IMR-90 (cell line): ENCODE data around the gene SYS1. TPM values are rescaled to one million over a fixed set of nuclear protein-coding genes. Genes with fewer than 3 reads are reported as not detected.

Experiments used
- ATAC-seq: fragments of 200-7000 bp; cut with Tn5 transposase; 2 replicates; pipeline ENCODE4 v1.9.1; 2020; ENCODE audit warnings: low read depth, mild to moderate bottlenecking, moderate library complexity
- Bru-seq: library from RNA; stranded (reverse); fragments of 400-500 nt; gene quantifications from one replicate; lab custom pipeline; 2021; lab: Mats Ljungman, UMichigan
- BruChase-seq, 2 experiments: library from RNA; stranded (reverse); fragments of 400-500 nt; gene quantifications; one replicate each; lab custom pipeline; 2021; lab: Mats Ljungman, UMichigan
- BruUV-seq: library from RNA; stranded (reverse); fragments of 400-500 nt; replicated peaks from 2 replicates; lab custom pipeline; 2021; lab: Mats Ljungman, UMichigan
- CTCF ChIA-PET: fragments of 300-600 bp; formaldehyde crosslinking; extraction: SDS; loops from one replicate; lab custom pipeline; 2021; ENCODE audit warnings: antibody characterized with exemption; lab: Yijun Ruan, JAX
- POLR2A ChIA-PET: fragments of 300-600 bp; sonication (Branson Sonifier 250); formaldehyde crosslinking; loops from one replicate; lab custom pipeline; 2022; ENCODE audit warnings: antibody characterized with exemption; ENCODE audit not compliant: unreplicated experiment; lab: Charles Lee
- DNase-seq: peaks from one replicate; pipeline ENCODE4 v3.0.0; 2013
- H2AFZ ChIP-seq: replicated peaks from 2 replicates; pipeline ENCODE3; 2013; ENCODE audit warnings: low read length, mild to moderate bottlenecking; ENCODE audit not compliant: poor library complexity
- H2AK5ac ChIP-seq: 2 replicates; pipeline ENCODE4 v1.6.1; 2013; ENCODE audit warnings: low read depth, low read length, inconsistent platforms
- H2AK9ac ChIP-seq: replicated peaks from 2 replicates; pipeline ENCODE3; 2013; ENCODE audit warnings: mild to moderate bottlenecking, low read depth, low read length, moderate library complexity; ENCODE audit not compliant: poor library complexity
- H2BK120ac ChIP-seq: 2 replicates; pipeline ENCODE4 v1.6.1; 2013; ENCODE audit warnings: low read depth, low read length, inconsistent platforms
- H2BK15ac ChIP-seq: 3 replicates; pipeline ENCODE4 v1.6.1; 2013; ENCODE audit warnings: low read depth, low read length, inconsistent platforms
- H2BK20ac ChIP-seq: 2 replicates; pipeline ENCODE4 v1.6.1; 2013; ENCODE audit warnings: low read depth, mild to moderate bottlenecking, inconsistent platforms, low read length, moderate library complexity
- H2BK5ac ChIP-seq: 2 replicates; pipeline ENCODE4 v1.6.1; 2013; ENCODE audit warnings: mild to moderate bottlenecking, low read depth, low read length, inconsistent platforms; ENCODE audit not compliant: poor library complexity, severe bottlenecking
- H3K14ac ChIP-seq: replicated peaks from 2 replicates; pipeline ENCODE4 v1.6.1; 2013; ENCODE audit warnings: low read depth, low read length, inconsistent platforms
- H3K18ac ChIP-seq: 2 replicates; pipeline ENCODE4 v1.6.1; 2013; ENCODE audit warnings: low read depth, low read length, control low read depth
- H3K23ac ChIP-seq: 2 replicates; pipeline ENCODE4 v1.6.1; 2013; ENCODE audit warnings: low read depth, low read length, inconsistent platforms
- H3K27ac ChIP-seq: 2 replicates; pipeline ENCODE4 v1.5.1; 2013; ENCODE audit warnings: mild to moderate bottlenecking, control low read depth, low read length; ENCODE audit not compliant: insufficient read depth
- H3K27me3 ChIP-seq: 2 replicates; pipeline ENCODE4 v1.6.1; 2013; ENCODE audit warnings: low read length; ENCODE audit not compliant: control insufficient read depth, insufficient read depth
- H3K36me3 ChIP-seq: 2 replicates; pipeline ENCODE4 v1.6.1; 2013; ENCODE audit warnings: low read length, mixed read lengths; ENCODE audit not compliant: control insufficient read depth, insufficient read depth
- H3K4ac ChIP-seq: 2 replicates; pipeline ENCODE4 v1.6.1; 2013; ENCODE audit warnings: low read depth, low read length, inconsistent platforms
- H3K4me1 ChIP-seq: 2 replicates; pipeline ENCODE4 v1.6.1; 2013; ENCODE audit warnings: low read length, mixed read lengths; ENCODE audit not compliant: control insufficient read depth, insufficient read depth
- H3K4me2 ChIP-seq: 2 replicates; pipeline ENCODE4 v1.6.1; 2013; ENCODE audit warnings: low read depth, mild to moderate bottlenecking, control low read depth, low read length, moderate library complexity
- H3K4me3 ChIP-seq: 2 replicates; pipeline ENCODE4 v1.5.1; 2013; ENCODE audit warnings: low read depth, mild to moderate bottlenecking, control low read depth, low read length, moderate library complexity; ENCODE audit not compliant: insufficient read depth
- H3K56ac ChIP-seq: 2 replicates; pipeline ENCODE4 v1.6.1; 2013; ENCODE audit warnings: low read length, inconsistent platforms; ENCODE audit not compliant: insufficient read depth; ENCODE audit errors: extremely low read depth
- H3K79me1 ChIP-seq, 2 experiments: 2 replicates each; pipeline ENCODE4 v1.6.1; 2013; ENCODE audit warnings: low read length in 2 of 2, inconsistent platforms in 1 of 2, low read depth in 1 of 2
- H3K9ac ChIP-seq: 2 replicates; pipeline ENCODE4 v1.6.1; 2013; ENCODE audit warnings: low read depth, low read length, control low read depth
- H3K9me1 ChIP-seq: 2 replicates; pipeline ENCODE4 v1.6.1; 2013; ENCODE audit warnings: low read length, inconsistent platforms; ENCODE audit not compliant: insufficient read depth
- H3K9me3 ChIP-seq: 2 replicates; pipeline ENCODE4 v1.6.1; 2013; ENCODE audit warnings: low read length; ENCODE audit not compliant: control insufficient read depth, insufficient read depth
- H4K20me1 ChIP-seq: 2 replicates; pipeline ENCODE4 v1.6.1; 2013; ENCODE audit warnings: low read length, inconsistent platforms; ENCODE audit not compliant: insufficient read depth
- H4K5ac ChIP-seq: 2 replicates; pipeline ENCODE4 v1.6.1; 2013; ENCODE audit warnings: mild to moderate bottlenecking, low read depth, low read length, control low read depth
- H4K8ac ChIP-seq, 2 experiments: 2 replicates each; pipeline ENCODE4 v1.6.1; 2013; ENCODE audit warnings: low read depth in 2 of 2, low read length in 2 of 2, control low read depth in 1 of 2, inconsistent platforms in 1 of 2
- H4K91ac ChIP-seq: 2 replicates; pipeline ENCODE4 v1.6.1; 2013; ENCODE audit warnings: low read depth, low read length, inconsistent platforms; ENCODE audit not compliant: insufficient read depth
- BHLHE40 ChIP-seq: fragments of 150-350 bp; IDR thresholded peaks from 2 replicates; pipeline ENCODE4 v1.6.1; 2016; ENCODE audit warnings: mild to moderate bottlenecking, low read depth, low read length
- CEBPB ChIP-seq: IDR thresholded peaks from 2 replicates; pipeline ENCODE4 v1.6.1; 2012; ENCODE audit warnings: low read depth, low read length, improper control_type of control experiment
- CHD1 ChIP-seq: IDR thresholded peaks from 2 replicates; pipeline ENCODE4 v1.6.1; 2012; ENCODE audit warnings: low read depth, low read length, improper control_type of control experiment
- FOS ChIP-seq: fragments of 150-350 bp; IDR thresholded peaks from 2 replicates; pipeline ENCODE4 v1.6.1; 2016; ENCODE audit warnings: low read depth, low read length
- MAFK ChIP-seq: IDR thresholded peaks from 2 replicates; pipeline ENCODE4 v1.6.1; 2012; ENCODE audit warnings: low read depth, low read length, improper control_type of control experiment
- MXI1 ChIP-seq: IDR thresholded peaks from 2 replicates; pipeline ENCODE4 v1.6.1; 2012; ENCODE audit warnings: low read depth, mild to moderate bottlenecking, low read length, moderate library complexity, borderline replicate concordance
- POLR2A ChIP-seq: IDR thresholded peaks from 2 replicates; pipeline ENCODE4 v1.6.1; 2012; ENCODE audit warnings: mild to moderate bottlenecking, low read depth, low read length
- RAD21 ChIP-seq: IDR thresholded peaks from 2 replicates; pipeline ENCODE4 v1.6.1; 2012; ENCODE audit warnings: low read length, improper control_type of control experiment
- RCOR1 ChIP-seq: IDR thresholded peaks from 2 replicates; pipeline ENCODE4 v1.6.1; 2012; ENCODE audit warnings: mild to moderate bottlenecking, low read length, improper control_type of control experiment; ENCODE audit not compliant: insufficient replicate concordance
- SMC3 ChIP-seq: fragments of 150-350 bp; IDR thresholded peaks from 2 replicates; pipeline ENCODE4 v1.6.1; 2016; ENCODE audit warnings: low read depth, mild to moderate bottlenecking, antibody characterized with exemption, low read length, moderate library complexity
- WGBS, 2 experiments: methylation state at CpG; one replicate each; pipeline versions ENCODE4 v1.1.5 to v1.1.7; 2013; ENCODE audit warnings: missing lambda C conversion rate in 2 of 2; ENCODE audit not compliant: insufficient read length in 1 of 2; ENCODE audit errors: extremely low coverage in 2 of 2; 5-methylcytosine and 5-hydroxymethylcytosine counted together
- dilution Hi-C: fragments of 300-500 bp; cut with HindIII; formaldehyde crosslinking; loops from one replicate; pipeline ENCODE4 v1.14.3; 2018; ENCODE audit warnings: low sequenced_read_pairs; ENCODE audit not compliant: unreplicated experiment
- in situ Hi-C: fragments of 300-500 bp; cut with MboI; formaldehyde crosslinking; loops from 3 replicates; pipeline ENCODE4 v1.14.3; 2019; ENCODE audit warnings: low sequenced_read_pairs, inconsistent platforms, mixed read lengths
- intact Hi-C: fragments of 100-400 bp; cut with micrococcal nuclease; formaldehyde crosslinking; loops from 2 replicates; pipeline ENCODE4 v1.10.0; 2022
- long read RNA-seq: library from polyadenylated mRNA; unstranded; transcript quantifications from one replicate; pipeline ENCODE4 v2.0.0, GENCODE V29; 2021; ENCODE audit not compliant: unreplicated experiment
- polyA plus RNA-seq, 3 experiments: library from polyadenylated mRNA; depleted of rRNA; stranded (reverse); fragments of >200 nt; gene quantifications; 2 replicates each; pipeline ENCODE4 v1.2.3, GENCODE V29; 2012; ENCODE audit warnings: low replicate concordance in 1 of 3
- total RNA-seq: library from RNA; depleted of rRNA; stranded (reverse); fragments of >200 nt; gene quantifications from 2 replicates; pipeline ENCODE4 v1.2.3, GENCODE V29; 2012; rRNA removed
- TF ChIP-seq, protein P1 (sequence below): fragments of 150-350 bp; IDR thresholded peaks from 2 replicates; pipeline ENCODE4 v1.6.1; 2016; ENCODE audit warnings: low read depth, mild to moderate bottlenecking, low read length, moderate library complexity, borderline replicate concordance
- TF ChIP-seq, protein P2 (sequence below): conservative IDR thresholded peaks from 2 replicates; pipeline ENCODE4 v1.5.1; 2012; ENCODE audit warnings: mild to moderate bottlenecking, low read depth, low read length, improper control_type of control experiment

Gene SYS1
- total RNA-seq (12.9 and 16.7 TPM in 2 replicates), polyA plus RNA-seq (2012; rRNA removed) (24.6 and 29.2 TPM in 2 replicates), Bru-seq, nascent RNA (percentile 64 among the genes with signal in this experiment), BruChase-seq, experiment 1, labeled RNA remaining after a 6-hour chase (percentile 81 among the genes with signal in this experiment), BruChase-seq, experiment 2, labeled RNA remaining after a 2-hour chase (percentile 80 among the genes with signal in this experiment)
- 35.1 and 52.6 TPM in 2 replicates for polyA plus RNA-seq (2012; cell fraction: cytosol; rRNA removed)
- 10.9 and 29.3 TPM in 2 replicates for polyA plus RNA-seq (2012; cell fraction: nucleus; rRNA removed; ENCODE audit: low replicate concordance)
- long read RNA-seq, transcript SYS1-201 (4 exons, 2,862 nt) = major isoform, 22 of 28 reads
- long read RNA-seq, transcript SYS1-205 (3 exons, 433 nt) = minor isoform, 5 of 28 reads
- long read RNA-seq, partial matches to known transcripts = 1 of 28 reads
- long read RNA-seq, other reads (novel, unspliced or antisense) = 0 of 28 reads

DNA sequence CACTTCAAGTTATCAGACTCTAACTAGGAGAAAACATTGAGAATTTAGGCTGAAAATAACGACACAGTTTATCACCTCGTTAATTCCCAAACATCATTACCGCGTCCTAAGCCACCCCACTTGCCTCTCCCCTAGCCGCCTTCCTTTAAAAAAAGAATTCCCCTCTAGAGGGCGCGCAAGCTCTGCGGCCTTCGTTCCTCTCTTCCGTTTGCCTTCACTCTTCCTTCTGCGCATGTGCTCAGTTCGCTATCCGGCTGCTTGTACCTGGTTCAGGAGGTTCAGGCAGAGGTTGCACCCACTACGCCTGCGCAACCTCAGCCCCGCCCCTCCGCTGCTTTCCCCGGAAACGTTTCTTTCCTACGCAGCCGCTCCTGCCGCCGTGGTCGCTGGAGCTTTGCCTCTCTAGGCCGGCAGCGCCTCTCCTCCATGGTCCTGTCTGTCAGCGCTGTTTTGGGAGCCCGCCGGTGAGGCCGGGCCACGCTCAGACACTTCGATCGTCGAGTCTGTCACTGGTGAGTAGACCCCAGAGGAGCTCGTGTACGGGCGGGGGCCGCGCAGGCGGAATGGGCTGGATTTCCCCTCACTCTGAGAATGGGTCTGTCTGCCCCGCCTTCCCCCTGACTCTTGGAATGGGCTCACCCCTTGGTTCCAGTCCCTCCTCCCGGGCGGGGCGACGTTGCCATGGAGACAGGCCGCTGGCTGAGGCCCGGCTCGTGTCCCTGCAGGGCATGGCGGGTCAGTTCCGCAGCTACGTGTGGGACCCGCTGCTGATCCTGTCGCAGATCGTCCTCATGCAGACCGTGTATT is at the start of gene SYS1:
Gene SYS1, plus strand, starts transcription at position 353 of the 807 bp plus-strand sequence. Its CDS starts 376 bp downstream, at position 729.
- peak within 1 kb of the TSS; percentile 94 for H4K91ac ChIP-seq
- peak; percentile 98 for DNase-seq
- peak within 1 kb of the TSS; percentile 73; the same call in 1 of the 3 replicates for H2BK15ac ChIP-seq
- peak within 1 kb of the TSS; percentile 98 for H2AK9ac ChIP-seq
- peak within 1 kb of the TSS; percentile 94 for H2BK120ac ChIP-seq
- peak within 1 kb of the TSS; percentile 79 for H2BK20ac ChIP-seq
- in situ Hi-C loops (no loop called here), dilution Hi-C loops (no loop called here), intact Hi-C loops (loop anchor here (1.0 to 5.0 kb wide), 4 partner anchors 44 to 408 kb away; partner anchors contain the start of gene PIGT)
- H3K4me2 ChIP-seq = peak within 1 kb of the TSS; percentile 86
- H2AK5ac ChIP-seq = peak within 1 kb of the TSS; percentile 67
- H3K14ac ChIP-seq = peak within 1 kb of the TSS; percentile 97
- peaks cover 17% of the 10 kb centered on the region for H3K4me1 ChIP-seq
- H3K9me3 ChIP-seq = no peaks in the 10 kb centered on the region
- peak within 1 kb of the TSS; percentile 95 for H2BK5ac ChIP-seq
- peak within 1 kb of the TSS; percentile 74 for H4K5ac ChIP-seq
- ChIA-PET CTCF (interaction anchor here (0.7 to 2.1 kb wide), 15 partner anchors 9 to 121 kb away, joined by 3 to 16 read pairs (median 4); no protein-coding TSS in a partner anchor), POLR2A (interaction anchor here (0.8 to 1.1 kb wide), 2 partner anchors 9 to 25 kb away, joined by 4 read pairs; no protein-coding TSS in a partner anchor)
- H3K23ac ChIP-seq = peak within 1 kb of the TSS; percentile 94; the same call in 1 of the 2 replicates
- peak within 1 kb of the TSS; percentile 93 for H3K56ac ChIP-seq
- peak within 1 kb of the TSS; percentile 75 for H3K18ac ChIP-seq
- ATAC-seq = peak; percentile 91
- peaks cover 20% of the 10 kb centered on the region for H3K9me1 ChIP-seq
- WGBS, 2 experiments = 0% methylated on average over 39 of the region's 55 CpGs; no CpG with 5 or more reads in 1 of the 2 experiments
- peaks cover 16% of the 10 kb centered on the region for H3K36me3 ChIP-seq
- BruUV-seq = TSS peak; percentile 23
- H3K79me1 ChIP-seq = peaks cover 9 to 36% of the 10 kb centered on the region in 2 experiments; a peak in 3 of 4 replicates
- H3K9ac ChIP-seq = peak within 1 kb of the TSS; percentile 91
- no peaks in the 10 kb centered on the region for H3K27me3 ChIP-seq
- peak within 1 kb of the TSS; percentile 94 for H3K27ac ChIP-seq
- H3K4ac ChIP-seq = peak within 1 kb of the TSS; percentile 96
- H3K4me3 ChIP-seq = peak within 1 kb of the TSS; percentile 65
- peak within 1 kb of the TSS; percentile 100 for H2AFZ ChIP-seq
- peak within 1 kb of the TSS; percentile 50 to 97 for H4K8ac ChIP-seq
- no peaks in the 10 kb centered on the region for H4K20me1 ChIP-seq
- TF ChIP-seq SMC3 = peak; percentile 70
- TF ChIP-seq CEBPB = 0 out of 2 replicates have a peak, but pooled peaks have one; percentile 3
- no peak for TF ChIP-seq RCOR1
- no peak for TF ChIP-seq MAFK
- TF ChIP-seq RAD21 = peak; percentile 84
- TF ChIP-seq, protein P1, sequence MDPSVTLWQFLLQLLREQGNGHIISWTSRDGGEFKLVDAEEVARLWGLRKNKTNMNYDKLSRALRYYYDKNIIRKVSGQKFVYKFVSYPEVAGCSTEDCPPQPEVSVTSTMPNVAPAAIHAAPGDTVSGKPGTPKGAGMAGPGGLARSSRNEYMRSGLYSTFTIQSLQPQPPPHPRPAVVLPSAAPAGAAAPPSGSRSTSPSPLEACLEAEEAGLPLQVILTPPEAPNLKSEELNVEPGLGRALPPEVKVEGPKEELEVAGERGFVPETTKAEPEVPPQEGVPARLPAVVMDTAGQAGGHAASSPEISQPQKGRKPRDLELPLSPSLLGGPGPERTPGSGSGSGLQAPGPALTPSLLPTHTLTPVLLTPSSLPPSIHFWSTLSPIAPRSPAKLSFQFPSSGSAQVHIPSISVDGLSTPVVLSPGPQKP = no peak
- peak; percentile 97 for TF ChIP-seq POLR2A
- TF ChIP-seq FOS = no peak
- TF ChIP-seq CHD1 = no peak
- TF ChIP-seq BHLHE40 = peak; percentile 79
- TF ChIP-seq, protein P2, sequence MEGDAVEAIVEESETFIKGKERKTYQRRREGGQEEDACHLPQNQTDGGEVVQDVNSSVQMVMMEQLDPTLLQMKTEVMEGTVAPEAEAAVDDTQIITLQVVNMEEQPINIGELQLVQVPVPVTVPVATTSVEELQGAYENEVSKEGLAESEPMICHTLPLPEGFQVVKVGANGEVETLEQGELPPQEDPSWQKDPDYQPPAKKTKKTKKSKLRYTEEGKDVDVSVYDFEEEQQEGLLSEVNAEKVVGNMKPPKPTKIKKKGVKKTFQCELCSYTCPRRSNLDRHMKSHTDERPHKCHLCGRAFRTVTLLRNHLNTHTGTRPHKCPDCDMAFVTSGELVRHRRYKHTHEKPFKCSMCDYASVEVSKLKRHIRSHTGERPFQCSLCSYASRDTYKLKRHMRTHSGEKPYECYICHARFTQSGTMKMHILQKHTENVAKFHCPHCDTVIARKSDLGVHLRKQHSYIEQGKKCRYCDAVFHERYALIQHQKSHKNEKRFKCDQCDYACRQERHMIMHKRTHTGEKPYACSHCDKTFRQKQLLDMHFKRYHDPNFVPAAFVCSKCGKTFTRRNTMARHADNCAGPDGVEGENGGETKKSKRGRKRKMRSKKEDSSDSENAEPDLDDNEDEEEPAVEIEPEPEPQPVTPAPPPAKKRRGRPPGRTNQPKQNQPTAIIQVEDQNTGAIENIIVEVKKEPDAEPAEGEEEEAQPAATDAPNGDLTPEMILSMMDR = peak; percentile 98
- TF ChIP-seq MXI1 = peak; percentile 98
